Neuron (in vitro differentiated cells): ENCODE results near the gene NR3C2.
"Not testable (repeated sequence)": the region's sequence is repeated elsewhere in the genome, so short reads cannot be mapped to it uniquely, and the experiment has no call there.

Source experiments
- H2AFZ ChIP-seq: one replicate; pipeline ENCODE4 v1.6.1; 2013; ENCODE audit warnings: low read depth, mild to moderate bottlenecking, inconsistent platforms, low read length, moderate library complexity
- H3K27me3 ChIP-seq: one replicate; pipeline ENCODE4 v1.6.1; 2013; ENCODE audit warnings: low read length; ENCODE audit not compliant: insufficient read depth
- H3K36me3 ChIP-seq: one replicate; pipeline ENCODE4 v1.6.1; 2013; ENCODE audit warnings: low read length; ENCODE audit not compliant: insufficient read depth
- H3K4me1 ChIP-seq: one replicate; pipeline ENCODE4 v1.6.1; 2013; ENCODE audit warnings: low read length; ENCODE audit not compliant: insufficient read depth
- H3K4me3 ChIP-seq: 2 replicates; pipeline ENCODE4 v1.5.1; 2013; ENCODE audit warnings: mild to moderate bottlenecking, low read length, moderate library complexity
- H3K9me3 ChIP-seq: one replicate; pipeline ENCODE4 v1.6.1; 2013; ENCODE audit warnings: low read length

NR3C2 gene

DNA sequence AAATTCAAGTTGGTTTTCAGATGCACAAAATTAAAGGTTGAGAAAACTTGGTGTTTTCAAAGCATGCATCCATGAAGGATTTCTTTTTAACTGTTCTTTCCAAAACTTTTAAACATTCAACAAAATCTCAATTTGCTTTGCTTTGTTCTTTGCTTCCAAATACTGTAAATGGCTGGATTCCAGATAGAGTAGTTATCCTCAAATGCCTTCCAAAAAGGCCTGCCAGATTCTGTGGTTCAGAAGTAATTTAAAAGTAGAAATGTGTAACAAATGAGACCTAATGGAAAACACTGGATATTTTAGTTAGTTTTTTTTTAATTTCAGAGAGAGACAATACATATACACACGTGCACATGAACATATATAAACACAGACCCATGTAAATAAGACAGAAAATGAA lies 97.3 kb downstream of the NR3C2 start:
- Histone ChIP-seq H3K4me1 (no peaks in the 10 kb centered on the region), H2AFZ (no peak overlapping the region), H3K36me3 (no peaks in the 10 kb centered on the region), H3K9me3 (no peaks in the 10 kb centered on the region), H3K4me3 (no peak overlapping the region), H3K27me3 (no peaks in the 10 kb centered on the region)

DNA sequence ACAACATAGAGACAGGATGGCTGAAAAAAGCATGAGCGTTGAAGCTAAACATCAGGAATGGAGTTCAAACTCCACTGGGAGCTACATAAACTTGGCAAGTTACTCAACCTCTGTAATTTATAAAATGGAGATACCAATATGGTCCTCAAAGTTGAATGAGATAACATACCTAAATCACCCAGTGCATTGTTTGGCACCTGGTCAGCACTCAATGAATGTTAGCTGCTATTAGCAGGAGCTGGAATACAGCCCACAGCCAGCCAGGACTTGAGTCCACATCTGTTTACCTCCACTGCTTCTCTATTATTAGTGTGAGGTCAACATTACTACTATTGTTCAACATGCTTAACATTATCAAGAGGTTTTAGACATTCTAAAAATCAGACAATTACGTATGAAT lies 97.9 kb downstream of the NR3C2 start:
- Histone ChIP-seq H3K9me3 (no peaks in the 10 kb centered on the region), H3K4me1 (no peaks in the 10 kb centered on the region), H2AFZ (no peak overlapping the region), H3K36me3 (no peaks in the 10 kb centered on the region), H3K4me3 (no peak overlapping the region), H3K27me3 (no peaks in the 10 kb centered on the region)

DNA sequence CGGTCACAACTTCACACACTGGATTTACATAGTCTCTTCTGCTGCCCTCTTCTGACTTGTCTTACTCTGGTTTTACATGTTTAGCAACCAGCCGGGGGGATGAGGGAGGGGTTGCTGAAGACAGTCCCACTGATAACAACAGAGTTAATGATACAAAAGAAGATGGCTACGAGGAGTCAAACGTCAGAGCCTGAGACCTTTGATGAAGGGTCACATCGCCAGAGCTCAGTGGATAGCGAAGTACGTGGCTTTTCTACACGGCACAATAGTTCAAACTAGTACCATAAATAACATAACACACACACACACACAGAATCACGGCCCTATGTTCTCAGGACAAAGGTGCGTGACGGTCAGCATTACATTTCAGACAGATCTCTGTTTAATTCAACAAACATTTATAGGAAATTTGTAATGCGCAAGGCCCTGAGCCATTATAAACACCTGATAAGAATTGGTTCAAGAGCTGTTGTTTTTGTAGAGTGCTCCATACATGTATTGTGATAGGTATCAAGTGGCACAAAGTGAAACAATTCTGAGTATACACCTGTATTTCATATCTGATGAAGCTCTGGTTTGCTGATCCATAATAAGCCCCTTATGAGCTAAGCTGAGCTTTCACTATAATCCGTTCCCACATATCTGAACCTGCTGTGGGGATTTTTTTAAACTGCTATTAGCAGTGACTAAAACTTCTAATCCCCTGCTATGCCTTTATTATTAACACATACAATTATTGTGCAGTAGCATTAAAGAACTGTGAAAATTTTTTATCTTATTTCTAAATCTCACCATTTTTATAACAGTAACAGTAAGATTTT lies 100.0 kb downstream of the NR3C2 start:
- H3K4me3 ChIP-seq = no peak overlapping the region
- H2AFZ ChIP-seq = no peak overlapping the region
- no peaks in the 10 kb centered on the region for H3K4me1 ChIP-seq
- H3K36me3 ChIP-seq = no peaks in the 10 kb centered on the region
- no peaks in the 10 kb centered on the region for H3K27me3 ChIP-seq
- no peaks in the 10 kb centered on the region for H3K9me3 ChIP-seq

DNA sequence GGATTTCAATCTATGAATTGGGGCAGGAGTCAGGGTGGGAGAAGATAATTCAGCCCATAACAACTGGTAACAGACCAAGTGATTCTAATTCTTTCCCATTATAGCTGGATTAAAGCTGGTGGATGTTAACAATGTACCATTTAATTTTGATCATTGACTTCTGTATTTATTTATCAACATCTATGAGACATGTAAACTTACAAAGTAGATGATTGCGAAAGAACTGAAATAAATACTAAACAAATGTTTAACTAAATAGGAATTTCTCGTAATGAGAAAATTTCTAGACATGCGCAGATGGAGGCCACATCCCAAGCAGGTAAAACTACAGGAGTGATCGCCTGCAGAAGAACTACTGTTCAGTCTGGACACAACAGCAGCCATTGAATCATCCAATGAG lies 107.1 kb downstream of the NR3C2 start:
- no peaks in the 10 kb centered on the region for H3K36me3 ChIP-seq
- H3K4me1 ChIP-seq = no peaks in the 10 kb centered on the region
- no peak overlapping the region for H3K4me3 ChIP-seq
- H2AFZ ChIP-seq = no peak overlapping the region
- no peaks in the 10 kb centered on the region for H3K27me3 ChIP-seq
- no peaks in the 10 kb centered on the region for H3K9me3 ChIP-seq

DNA sequence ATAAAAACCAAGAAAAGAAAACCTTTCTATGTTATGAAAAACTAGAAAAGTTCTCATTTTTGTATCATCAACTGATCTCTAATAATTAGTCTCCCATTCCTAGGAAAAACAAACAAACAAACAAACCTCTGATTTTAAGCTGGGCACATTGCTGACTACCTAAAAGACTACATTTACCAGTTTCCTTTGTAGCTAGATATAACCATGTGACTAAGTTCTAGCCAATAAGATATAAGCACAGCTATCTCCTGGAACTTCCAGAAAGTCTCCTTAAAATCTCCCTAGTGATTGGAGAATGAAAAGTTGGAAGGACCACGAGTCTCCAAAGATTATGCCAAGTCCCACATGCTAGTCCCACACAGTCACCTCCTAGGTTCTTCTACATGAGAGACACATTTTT lies 108.9 kb downstream of the NR3C2 start:
- H2AFZ ChIP-seq = no peak overlapping the region
- H3K9me3 ChIP-seq = no peaks in the 10 kb centered on the region
- no peaks in the 10 kb centered on the region for H3K36me3 ChIP-seq
- no peak overlapping the region for H3K4me3 ChIP-seq
- no peaks in the 10 kb centered on the region for H3K4me1 ChIP-seq
- no peaks in the 10 kb centered on the region for H3K27me3 ChIP-seq

DNA sequence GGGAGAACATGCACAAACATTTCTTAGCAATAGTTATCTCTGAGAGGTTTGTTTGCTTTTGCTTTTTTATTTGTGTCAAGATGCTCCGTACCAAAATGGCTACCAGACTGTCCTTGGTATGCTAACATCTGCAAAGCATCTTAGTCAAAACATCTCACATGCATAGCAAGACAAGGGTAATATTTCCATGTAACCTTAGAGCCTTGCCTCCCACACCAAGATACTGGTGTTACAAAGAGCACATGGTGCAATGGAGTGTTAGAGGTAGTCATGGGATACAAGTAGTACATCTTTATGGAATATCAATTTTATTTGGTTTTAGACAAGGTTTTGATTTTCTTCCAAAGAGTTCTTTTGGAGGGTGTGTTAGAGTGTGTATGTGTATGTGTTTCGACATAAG lies 109.7 kb downstream of the NR3C2 start:
- no peaks in the 10 kb centered on the region for H3K27me3 ChIP-seq
- H3K4me3 ChIP-seq = no peak overlapping the region
- H3K36me3 ChIP-seq = no peaks in the 10 kb centered on the region
- no peaks in the 10 kb centered on the region for H3K9me3 ChIP-seq
- no peaks in the 10 kb centered on the region for H3K4me1 ChIP-seq
- H2AFZ ChIP-seq = no peak overlapping the region

DNA sequence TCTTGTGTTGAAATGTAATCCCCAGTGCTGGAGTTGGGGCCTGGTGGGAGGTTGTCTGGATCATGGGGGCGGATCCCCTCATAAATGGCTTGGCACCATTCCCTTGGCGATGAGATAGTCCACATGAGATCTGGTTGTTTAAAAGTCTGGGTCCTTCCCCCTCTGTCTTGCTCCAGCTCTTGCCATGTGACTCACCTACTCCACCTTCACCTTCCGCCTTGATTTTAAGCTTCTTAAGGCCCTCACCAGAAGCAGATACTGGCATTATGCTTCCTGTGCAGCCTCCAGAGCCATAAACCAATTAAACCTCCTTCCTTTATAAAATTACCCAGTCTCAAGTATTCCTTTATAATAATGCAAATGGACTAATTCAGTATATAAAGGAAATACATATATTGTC lies 111.5 kb downstream of the NR3C2 start:
- no peak overlapping the region for H2AFZ ChIP-seq
- H3K27me3 ChIP-seq = no peaks in the 10 kb centered on the region
- no peak overlapping the region for H3K4me3 ChIP-seq
- no peaks in the 10 kb centered on the region for H3K4me1 ChIP-seq
- H3K9me3 ChIP-seq = no peaks in the 10 kb centered on the region
- no peaks in the 10 kb centered on the region for H3K36me3 ChIP-seq

DNA sequence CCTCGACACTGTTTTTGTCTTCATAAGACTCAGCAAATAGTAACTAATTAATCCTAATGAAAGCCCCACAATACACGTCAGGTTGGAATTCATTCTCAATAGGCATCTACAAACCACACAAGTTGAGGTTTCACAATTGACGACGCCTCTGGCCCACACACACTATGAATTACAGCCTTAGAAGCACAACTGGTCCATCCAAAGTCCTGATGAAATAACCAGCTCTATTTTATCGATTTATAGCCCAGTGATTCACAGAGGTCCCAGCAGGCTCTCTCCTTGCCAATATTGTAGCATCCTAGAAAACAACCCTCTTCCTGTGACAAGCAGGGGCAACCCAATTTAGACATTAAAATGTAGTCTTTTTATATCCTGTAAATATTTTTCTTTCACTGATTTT lies 112.1 kb downstream of the NR3C2 start:
- Histone ChIP-seq H3K4me1 (no peaks in the 10 kb centered on the region), H3K36me3 (no peaks in the 10 kb centered on the region), H3K4me3 (no peak overlapping the region), H3K27me3 (no peaks in the 10 kb centered on the region), H2AFZ (no peak overlapping the region), H3K9me3 (no peaks in the 10 kb centered on the region)

DNA sequence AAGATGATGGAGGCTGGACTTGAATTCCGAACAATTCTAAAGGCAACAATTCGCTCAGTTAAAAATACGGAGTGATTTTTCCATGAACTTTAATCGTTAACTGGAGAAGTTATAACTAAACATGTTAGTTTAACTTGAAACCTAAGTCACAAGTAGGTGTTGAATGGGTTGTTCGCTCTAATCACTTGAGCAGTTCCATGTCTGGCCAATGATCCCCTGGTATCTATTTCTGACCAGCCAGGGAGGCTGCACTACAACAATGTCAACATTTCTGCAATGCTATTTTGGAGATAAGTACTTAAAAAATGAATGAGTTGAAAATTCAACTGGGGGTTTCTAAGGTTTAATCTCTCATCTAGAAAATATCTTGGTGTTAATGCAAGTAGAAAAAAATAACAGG lies 112.5 kb downstream of the NR3C2 start:
- Histone ChIP-seq H3K4me1 (no peaks in the 10 kb centered on the region), H3K36me3 (no peaks in the 10 kb centered on the region), H3K4me3 (no peak overlapping the region), H3K9me3 (no peaks in the 10 kb centered on the region), H2AFZ (no peak overlapping the region), H3K27me3 (no peaks in the 10 kb centered on the region)

DNA sequence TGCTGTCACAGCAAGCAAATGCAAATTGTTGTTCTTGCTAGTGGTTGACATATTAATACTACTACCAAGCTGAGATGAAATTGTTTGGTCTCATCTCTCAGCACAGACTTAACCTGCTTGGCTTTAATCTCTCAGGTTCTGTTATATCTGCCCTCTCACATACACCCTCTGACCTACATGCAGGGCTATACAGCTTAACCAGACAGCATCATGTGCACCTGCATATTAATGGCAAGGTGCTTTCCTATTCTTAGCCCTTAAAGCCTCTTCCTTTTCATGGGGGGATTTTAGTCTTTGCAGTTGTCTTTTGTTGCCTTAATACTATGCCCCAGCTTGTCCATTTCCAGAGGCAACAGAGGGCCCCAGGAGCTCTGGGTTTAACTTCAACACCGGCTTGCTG lies 114.5 kb downstream of the NR3C2 start:
- no peaks in the 10 kb centered on the region for H3K4me1 ChIP-seq

DNA sequence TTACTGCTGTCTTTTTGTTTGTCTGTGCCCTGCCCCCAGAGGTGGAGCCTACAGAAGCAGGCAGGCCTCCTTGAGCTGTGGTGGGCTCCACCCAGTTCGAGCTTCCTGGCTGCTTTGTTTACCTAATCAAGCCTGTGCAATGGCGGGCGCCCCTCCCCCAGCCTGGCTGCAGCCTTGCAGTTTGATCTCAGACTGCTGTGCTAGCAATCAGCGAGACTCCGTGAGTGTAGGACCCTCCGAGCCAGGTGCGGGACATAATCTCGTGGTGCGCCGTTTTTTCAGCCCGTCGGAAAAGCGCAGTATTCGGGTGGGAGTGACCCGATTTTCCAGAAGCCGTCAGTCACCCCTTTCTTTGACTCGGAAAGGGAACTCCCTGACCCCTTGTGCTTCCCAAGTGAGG lies 118.9 kb downstream of the NR3C2 start:
- not testable (repeated sequence) for H3K4me1 ChIP-seq, H2AFZ ChIP-seq, H3K9me3 ChIP-seq, H3K4me3 ChIP-seq, H3K36me3 ChIP-seq, H3K27me3 ChIP-seq

More for the DNA sequence above, 114.5 kb downstream of the NR3C2 start:
- Histone ChIP-seq H3K9me3 (no peaks in the 10 kb centered on the region), H3K36me3 (no peaks in the 10 kb centered on the region), H3K4me3 (no peak overlapping the region), H3K27me3 (no peaks in the 10 kb centered on the region), H2AFZ (no peak overlapping the region)

DNA sequence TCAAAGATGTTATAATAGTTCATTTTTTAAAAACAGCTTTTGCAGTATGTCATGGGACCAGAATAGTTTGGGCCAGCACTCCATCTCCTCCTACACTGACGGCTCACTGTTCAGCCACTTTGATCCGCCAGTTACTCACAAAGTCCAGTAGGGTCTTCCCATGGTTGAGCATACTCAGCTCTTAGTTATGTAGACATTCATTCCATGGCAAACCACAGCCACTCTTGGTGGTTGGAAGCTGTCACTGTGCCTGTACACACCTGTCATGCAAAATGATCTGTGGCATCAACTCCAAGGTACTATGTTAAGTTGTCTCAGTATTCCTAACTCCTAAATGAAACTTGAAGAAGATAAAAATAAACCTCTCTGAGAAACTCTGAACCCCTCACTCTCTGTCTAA lies 127.2 kb downstream of the NR3C2 start:
- H3K9me3 ChIP-seq = no peaks in the 10 kb centered on the region
- no peaks in the 10 kb centered on the region for H3K27me3 ChIP-seq
- no peak overlapping the region for H3K4me3 ChIP-seq
- H3K4me1 ChIP-seq = no peaks in the 10 kb centered on the region
- H2AFZ ChIP-seq = no peak overlapping the region
- H3K36me3 ChIP-seq = no peaks in the 10 kb centered on the region

DNA sequence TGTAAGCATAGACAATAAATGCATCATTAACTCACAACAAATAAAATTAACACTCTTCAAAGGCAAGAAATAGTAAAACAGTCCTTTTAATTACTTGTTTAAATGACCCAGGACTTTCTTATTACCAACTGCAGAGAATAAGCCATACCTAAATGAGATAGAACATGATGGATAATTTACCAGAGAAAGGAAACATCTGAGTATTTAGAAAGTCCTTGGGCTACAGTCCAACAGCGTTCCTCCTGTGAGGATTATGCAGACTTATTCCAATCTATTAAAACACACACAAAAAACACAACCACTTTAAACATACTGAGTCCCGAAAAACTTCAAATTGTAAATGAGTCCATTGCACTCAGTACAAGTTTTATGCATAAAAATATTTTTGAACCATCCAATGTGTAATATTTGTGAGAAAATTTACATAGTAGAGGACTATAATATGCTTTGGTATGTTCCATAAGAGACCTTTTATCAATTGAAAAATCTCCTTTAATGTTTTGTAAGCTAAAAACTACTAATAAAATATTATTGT lies 129.2 kb downstream of the NR3C2 start:
- Histone ChIP-seq H3K36me3 (no peaks in the 10 kb centered on the region), H3K9me3 (no peaks in the 10 kb centered on the region), H2AFZ (no peak overlapping the region), H3K27me3 (no peaks in the 10 kb centered on the region), H3K4me3 (no peak overlapping the region), H3K4me1 (no peaks in the 10 kb centered on the region)

DNA sequence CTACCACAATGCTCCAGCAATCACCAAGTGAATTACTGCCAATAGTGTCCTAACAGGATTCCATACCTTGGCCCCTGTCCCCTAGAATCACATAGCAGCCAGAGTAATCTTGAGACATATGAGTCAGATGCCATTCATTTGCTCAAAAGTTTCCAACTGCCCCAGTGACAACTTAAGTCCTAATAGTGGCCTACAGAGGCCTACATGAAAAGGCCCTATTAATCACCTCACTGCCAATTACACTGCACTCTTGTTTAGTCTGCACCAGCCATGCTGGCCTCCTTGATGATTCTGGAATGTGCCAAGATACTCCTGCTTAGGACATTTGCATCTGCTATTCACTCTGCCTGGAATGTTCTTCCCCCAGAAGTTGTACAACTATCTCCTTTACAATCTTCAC lies 130.7 kb downstream of the NR3C2 start:
- no peak overlapping the region for H3K4me3 ChIP-seq
- no peaks in the 10 kb centered on the region for H3K9me3 ChIP-seq
- H2AFZ ChIP-seq = no peak overlapping the region
- no peaks in the 10 kb centered on the region for H3K27me3 ChIP-seq
- H3K36me3 ChIP-seq = no peaks in the 10 kb centered on the region
- H3K4me1 ChIP-seq = no peaks in the 10 kb centered on the region
